GM12864 (cell line): ENCODE data around the gene SETSIP.

Experiments used
- DNase-seq: peaks from one replicate; pipeline ENCODE4 v3.0.0-alpha.2; 2011; ENCODE audit warnings: low read depth
- H3K4me3 ChIP-seq: 2 replicates; pipeline ENCODE4 v1.5.1; 2011; ENCODE audit warnings: mild to moderate bottlenecking, low read depth, low read length, control low read depth
- TF ChIP-seq, protein P1 (sequence below): IDR thresholded peaks from 2 replicates; pipeline ENCODE4 v1.5.1; 2011; ENCODE audit warnings: low read depth, mild to moderate bottlenecking, moderate library complexity, low read length, control low read depth, inconsistent platforms; ENCODE audit errors: missing control alignments

Gene SETSIP

DNA sequence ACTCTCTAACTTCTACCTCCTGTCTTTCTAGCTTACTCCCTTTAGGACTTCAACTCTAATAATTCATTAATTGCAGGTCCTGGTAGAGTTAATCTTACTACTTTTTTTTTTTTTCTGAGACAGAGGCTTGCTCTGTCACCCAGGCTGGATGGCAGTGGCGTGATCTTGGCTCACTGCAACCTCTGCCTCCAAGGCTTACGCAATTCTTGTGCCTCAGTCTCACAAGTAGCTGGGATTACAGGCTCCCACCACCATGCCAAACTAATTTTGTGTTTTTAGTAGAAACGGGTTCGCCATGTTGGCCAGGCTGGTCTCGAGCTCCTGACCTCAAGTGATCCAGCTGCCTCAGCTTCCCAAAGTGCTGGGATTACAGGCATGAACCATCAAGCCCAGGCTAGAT lies 20.7 kb upstream of the SETSIP start:
- TF ChIP-seq, protein P1, sequence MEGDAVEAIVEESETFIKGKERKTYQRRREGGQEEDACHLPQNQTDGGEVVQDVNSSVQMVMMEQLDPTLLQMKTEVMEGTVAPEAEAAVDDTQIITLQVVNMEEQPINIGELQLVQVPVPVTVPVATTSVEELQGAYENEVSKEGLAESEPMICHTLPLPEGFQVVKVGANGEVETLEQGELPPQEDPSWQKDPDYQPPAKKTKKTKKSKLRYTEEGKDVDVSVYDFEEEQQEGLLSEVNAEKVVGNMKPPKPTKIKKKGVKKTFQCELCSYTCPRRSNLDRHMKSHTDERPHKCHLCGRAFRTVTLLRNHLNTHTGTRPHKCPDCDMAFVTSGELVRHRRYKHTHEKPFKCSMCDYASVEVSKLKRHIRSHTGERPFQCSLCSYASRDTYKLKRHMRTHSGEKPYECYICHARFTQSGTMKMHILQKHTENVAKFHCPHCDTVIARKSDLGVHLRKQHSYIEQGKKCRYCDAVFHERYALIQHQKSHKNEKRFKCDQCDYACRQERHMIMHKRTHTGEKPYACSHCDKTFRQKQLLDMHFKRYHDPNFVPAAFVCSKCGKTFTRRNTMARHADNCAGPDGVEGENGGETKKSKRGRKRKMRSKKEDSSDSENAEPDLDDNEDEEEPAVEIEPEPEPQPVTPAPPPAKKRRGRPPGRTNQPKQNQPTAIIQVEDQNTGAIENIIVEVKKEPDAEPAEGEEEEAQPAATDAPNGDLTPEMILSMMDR, result no peak
- DNase-seq, result no peak
- no peak overlapping the region for H3K4me3 ChIP-seq

DNA sequence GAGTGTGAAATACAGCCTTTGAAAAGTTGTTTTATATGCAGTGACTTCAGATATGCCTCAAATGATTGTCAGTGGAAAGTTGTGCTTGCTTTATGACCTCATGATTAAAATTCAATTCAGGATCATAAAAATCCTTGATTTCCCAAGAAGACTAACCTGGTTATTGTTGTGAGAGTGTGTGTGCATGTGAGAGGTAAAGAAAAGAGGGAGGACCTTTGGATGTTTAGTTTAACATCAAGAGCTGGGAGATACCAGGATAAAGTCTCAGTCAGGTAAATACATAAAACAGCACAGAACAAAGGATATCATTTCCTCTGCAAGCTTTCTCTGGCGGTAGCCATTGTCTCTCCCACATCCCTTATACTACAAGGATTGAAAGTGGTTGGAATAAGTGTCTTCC lies 19.4 kb upstream of the SETSIP start:
- DNase-seq, result no peak
- no peak overlapping the region for H3K4me3 ChIP-seq
- TF ChIP-seq, protein P1, result no peak

DNA sequence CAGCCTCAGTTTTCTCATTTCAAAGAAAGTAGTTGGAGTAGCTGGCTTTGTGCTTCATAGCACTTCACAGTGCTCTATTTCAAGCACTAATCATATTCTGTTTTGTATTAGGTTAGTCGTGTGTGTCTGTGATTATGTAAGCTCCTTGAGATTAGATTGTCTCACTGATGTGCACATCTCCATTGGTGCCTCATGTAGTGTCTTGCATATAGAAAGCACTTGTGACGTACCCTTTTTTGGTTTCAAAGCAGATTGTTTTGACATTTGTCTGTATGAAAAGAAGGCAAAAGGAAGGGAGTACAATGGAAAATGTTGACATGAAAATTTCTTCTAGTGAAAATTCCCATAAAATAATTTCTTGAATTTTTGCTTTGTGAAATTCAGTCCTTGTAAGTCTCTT lies 18.9 kb upstream of the SETSIP start:
- TF ChIP-seq, protein P1, result no peak
- no peak for DNase-seq
- H3K4me3 ChIP-seq, result no peak overlapping the region

DNA sequence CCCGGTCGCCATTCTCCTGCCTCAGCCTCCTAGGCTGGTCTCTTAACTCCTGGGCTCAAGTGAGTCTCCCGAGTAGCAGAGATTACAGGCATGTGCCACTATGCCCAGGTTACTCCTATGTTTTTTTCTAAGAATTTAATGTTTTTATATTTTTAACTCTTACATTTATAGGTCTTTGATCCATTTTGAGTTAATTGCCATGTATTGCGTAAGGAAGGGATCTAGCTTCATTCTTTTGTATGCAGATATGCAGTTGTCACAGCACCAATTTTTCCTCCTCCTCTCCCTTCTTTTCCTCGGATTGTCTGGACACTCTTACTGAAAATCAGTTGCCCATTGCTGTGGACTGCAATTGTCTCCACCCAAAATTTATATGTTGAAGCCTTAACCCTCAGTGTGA lies 16.4 kb upstream of the SETSIP start:
- TF ChIP-seq, protein P1, result no peak
- no peak overlapping the region for H3K4me3 ChIP-seq
- DNase-seq, result no peak

DNA sequence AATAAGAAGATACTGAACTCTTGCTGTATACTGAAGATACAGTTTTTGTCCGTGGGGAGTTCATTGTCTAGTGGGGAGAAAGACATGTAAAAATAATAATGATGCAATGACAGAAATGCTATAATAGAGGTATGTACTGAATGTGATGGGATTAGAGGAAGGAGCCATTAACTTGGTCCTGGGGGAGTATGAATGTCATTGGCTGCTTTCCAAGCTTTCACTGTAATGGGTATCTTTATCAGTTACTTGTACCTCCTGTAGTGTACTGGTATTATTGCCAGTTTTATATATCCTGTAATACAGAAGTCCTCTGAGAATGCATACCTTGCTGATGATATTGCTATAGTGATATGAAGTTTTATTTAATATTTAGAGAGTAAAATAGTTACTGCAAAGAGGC lies 12.3 kb upstream of the SETSIP start:
- no peak overlapping the region for H3K4me3 ChIP-seq
- DNase-seq, result no peak
- TF ChIP-seq, protein P1, result no peak

DNA sequence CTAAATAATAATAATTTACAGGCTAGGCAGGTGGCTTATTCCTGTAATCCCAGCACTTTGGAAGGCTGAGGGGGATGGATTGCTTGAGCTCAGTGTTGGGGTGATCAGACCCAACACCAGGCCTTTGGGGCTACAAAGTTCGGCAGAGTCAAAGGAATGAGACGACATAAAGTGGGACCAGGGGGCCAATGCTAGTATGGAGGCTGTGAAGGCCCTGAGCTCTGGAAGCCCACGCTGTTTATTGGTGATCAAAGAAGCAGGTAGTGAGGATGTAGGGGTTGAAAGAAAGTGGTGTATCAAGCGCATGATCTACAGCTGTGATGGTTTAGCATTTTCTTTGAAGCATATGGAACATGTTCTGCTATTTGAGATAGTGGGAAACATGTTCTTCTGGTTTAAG lies 10.5 kb upstream of the SETSIP start:
- DNase-seq, result no peak
- TF ChIP-seq, protein P1, result no peak
- no peak overlapping the region for H3K4me3 ChIP-seq

DNA sequence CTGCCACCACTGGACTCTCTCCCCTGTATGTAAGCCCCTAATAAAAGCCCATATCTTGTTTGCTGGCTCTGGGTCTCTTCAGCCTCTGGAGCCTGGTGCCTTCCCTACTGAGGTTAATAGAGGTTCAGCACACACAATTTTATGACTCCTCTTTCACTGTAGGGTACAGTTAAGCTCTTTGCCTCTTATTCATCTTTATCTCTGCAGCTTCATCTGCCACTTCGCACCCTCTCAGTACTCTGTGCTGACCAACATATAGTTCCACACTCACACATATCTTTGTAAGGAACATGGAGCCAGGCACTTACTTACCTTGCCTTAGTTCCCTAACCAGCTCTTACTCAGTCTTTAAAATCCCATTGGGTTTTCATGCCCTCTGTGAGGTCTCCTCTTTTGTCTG lies 9.4 kb upstream of the SETSIP start:
- H3K4me3 ChIP-seq, result no peak overlapping the region
- TF ChIP-seq, protein P1, result no peak

More for the DNA sequence above, 9.4 kb upstream of the SETSIP start:
- DNase-seq, result no peak
